Trophoblast cell (in vitro differentiated cells and primary cell): ENCODE data around the gene DUXB. TPM values are rescaled to one million over a fixed set of nuclear protein-coding genes. Genes with fewer than 3 reads are reported as not detected.

Source experiments
- DNase-seq, 2 donors: peaks; one replicate each; pipeline ENCODE4 v3.0.0-alpha.2; 2016
- H2AFZ ChIP-seq: 2 replicates; pipeline ENCODE4 v1.6.1; 2013; ENCODE audit warnings: low read length, moderate library complexity, mild to moderate bottlenecking; ENCODE audit not compliant: insufficient read depth, poor library complexity
- H2AK5ac ChIP-seq: 2 replicates; pipeline ENCODE4 v1.6.1; 2013; ENCODE audit warnings: mild to moderate bottlenecking, low read length
- H2BK120ac ChIP-seq: 2 replicates; pipeline ENCODE4 v1.6.1; 2013; ENCODE audit warnings: low read length, mild to moderate bottlenecking, moderate library complexity; ENCODE audit not compliant: insufficient read depth, poor library complexity
- H2BK12ac ChIP-seq: 2 replicates; pipeline ENCODE4 v1.6.1; 2013; ENCODE audit warnings: mild to moderate bottlenecking, low read length, moderate library complexity
- H2BK5ac ChIP-seq: 2 replicates; pipeline ENCODE4 v1.6.1; 2013; ENCODE audit warnings: low read length, low read depth, moderate library complexity, mild to moderate bottlenecking; ENCODE audit not compliant: poor library complexity
- H3K14ac ChIP-seq: 2 replicates; pipeline ENCODE4 v1.6.1; 2013; ENCODE audit warnings: mild to moderate bottlenecking, low read length
- H3K18ac ChIP-seq: 2 replicates; pipeline ENCODE4 v1.6.1; 2013; ENCODE audit warnings: mild to moderate bottlenecking, low read length
- H3K23ac ChIP-seq: 2 replicates; pipeline ENCODE4 v1.6.1; 2013; ENCODE audit warnings: low read length
- H3K27ac ChIP-seq: 2 replicates; pipeline ENCODE4 v1.5.1; 2013; ENCODE audit warnings: low read depth, mild to moderate bottlenecking, inconsistent platforms, low read length, moderate library complexity
- H3K27me3 ChIP-seq: 2 replicates; pipeline ENCODE4 v1.6.1; 2013; ENCODE audit warnings: inconsistent platforms, mild to moderate bottlenecking, low read length, moderate library complexity; ENCODE audit not compliant: insufficient read depth
- H3K36me3 ChIP-seq, 2 experiments: 1 replicate in 1 of 2; 2 replicates in 1 of 2; pipeline ENCODE4 v1.6.1; 2013; ENCODE audit warnings: low read length in 2 of 2, mild to moderate bottlenecking in 2 of 2, moderate library complexity in 1 of 2; ENCODE audit not compliant: insufficient read depth in 2 of 2, control insufficient read depth in 1 of 2
- H3K4ac ChIP-seq: 2 replicates; pipeline ENCODE4 v1.6.1; 2013; ENCODE audit warnings: low read depth, mild to moderate bottlenecking, low read length, moderate library complexity
- H3K4me1 ChIP-seq, 2 experiments: 1 replicate in 1 of 2; 2 replicates in 1 of 2; pipeline ENCODE4 v1.6.1; 2013; ENCODE audit warnings: low read length in 2 of 2, mild to moderate bottlenecking in 2 of 2, moderate library complexity in 1 of 2; ENCODE audit not compliant: insufficient read depth in 2 of 2, control insufficient read depth in 1 of 2
- H3K4me2 ChIP-seq: 2 replicates; pipeline ENCODE4 v1.6.1; 2013; ENCODE audit warnings: inconsistent platforms, mild to moderate bottlenecking, low read length, moderate library complexity
- H3K4me3 ChIP-seq: 2 replicates; pipeline ENCODE4 v1.5.1; 2013; ENCODE audit warnings: mild to moderate bottlenecking, low read depth, low read length, inconsistent platforms
- H3K79me1 ChIP-seq: one replicate; pipeline ENCODE4 v1.6.1; 2013; ENCODE audit warnings: low read length
- H3K79me2 ChIP-seq: 2 replicates; pipeline ENCODE4 v1.6.1; 2013; ENCODE audit warnings: low read length, mild to moderate bottlenecking; ENCODE audit not compliant: control insufficient read depth, insufficient read depth, poor library complexity
- H3K9ac ChIP-seq: 2 replicates; pipeline ENCODE4 v1.6.1; 2013; ENCODE audit warnings: mild to moderate bottlenecking, low read length
- H3K9me3 ChIP-seq: 2 replicates; pipeline ENCODE4 v1.6.1; 2013; ENCODE audit warnings: low read depth, mild to moderate bottlenecking, control low read depth, inconsistent platforms, low read length; ENCODE audit not compliant: insufficient read depth
- H4K12ac ChIP-seq: 2 replicates; pipeline ENCODE4 v1.6.1; 2013; ENCODE audit warnings: low read depth, mild to moderate bottlenecking, low read length, moderate library complexity
- H4K8ac ChIP-seq: 2 replicates; pipeline ENCODE4 v1.6.1; 2013; ENCODE audit warnings: low read depth, mild to moderate bottlenecking, low read length, moderate library complexity
- H4K91ac ChIP-seq: one replicate; pipeline ENCODE4 v1.6.1; 2013; ENCODE audit warnings: low read depth, mild to moderate bottlenecking, low read length, moderate library complexity
- WGBS: extraction: QIAGEN DNeasy Blood & Tissue Kit; methylation state at CpG from one replicate; pipeline ENCODE4 v1.1.7; 2013; ENCODE audit warnings: missing lambda C conversion rate; ENCODE audit not compliant: insufficient read length, insufficient coverage; ENCODE audit errors: extremely low coverage; 5-methylcytosine and 5-hydroxymethylcytosine counted together
- polyA plus RNA-seq: library from polyadenylated mRNA; stranded (reverse); fragments of 200-250 nt; gene quantifications from 2 replicates; pipeline ENCODE4 v1.2.3, GENCODE V29; 2013

DUXB gene
- polyA plus RNA-seq, result not detected in 2 replicates

- Histone ChIP-seq H3K9me3 (peaks cover 4% of the 10 kb centered on the region), H2BK12ac (no peak within 1 kb of the TSS)
- no CpG with 5 or more reads among the region's 5 CpGs for WGBS
These were observed at the start of gene DUXB for GRCh38 chr16:75701361-75701760. Gene DUXB, minus strand, starts transcription at chr16:75701461. Its CDS starts 43 bp downstream, at chr16:75701418.

GRCh38 chr16:75750528-75750927, 49.3 kb upstream of the DUXB start:
- Histone ChIP-seq H3K14ac (no peak overlapping the region), H3K27ac (no peak overlapping the region), H3K23ac (no peak overlapping the region), H3K9me3 (peaks cover 2% of the 10 kb centered on the region), H3K27me3 (no peaks in the 10 kb centered on the region), H2BK12ac (no peak overlapping the region), H3K4me3 (no peak overlapping the region), H3K18ac (no peak overlapping the region), H3K4me1 (no peaks in the 10 kb centered on the region), H3K36me3 (no peaks in the 10 kb centered on the region), H4K91ac (no peak overlapping the region), H2AFZ (no peak overlapping the region), H4K12ac (no peak overlapping the region), H3K4ac (no peak overlapping the region), H2BK5ac (no peak overlapping the region), H2BK120ac (no peak overlapping the region), H3K79me1 (no peaks in the 10 kb centered on the region), H3K79me2 (no peaks in the 10 kb centered on the region), H4K8ac (no peak overlapping the region), H2AK5ac (no peak overlapping the region), H3K4me2 (no peak overlapping the region), H3K9ac (no peak overlapping the region)
- no peak for DNase-seq
- no CpG with 5 or more reads among the region's 3 CpGs for WGBS

More at GRCh38 chr16:75701361-75701760, at the start of gene DUXB:
- no peaks in the 10 kb centered on the region for H3K27me3 ChIP-seq
- DNase-seq, result no peak
- no peak within 1 kb of the TSS for H3K4ac ChIP-seq
- H4K8ac ChIP-seq, result no peak within 1 kb of the TSS
- no peak within 1 kb of the TSS for H2BK120ac ChIP-seq
- no peak within 1 kb of the TSS for H4K91ac ChIP-seq
- no peaks in the 10 kb centered on the region for H3K79me1 ChIP-seq
- no peak within 1 kb of the TSS for H3K27ac ChIP-seq
- H3K9ac ChIP-seq, result no peak within 1 kb of the TSS
- H2AK5ac ChIP-seq, result no peak within 1 kb of the TSS
- no peak within 1 kb of the TSS for H3K14ac ChIP-seq
- H3K4me2 ChIP-seq, result no peak within 1 kb of the TSS
- H3K18ac ChIP-seq, result no peak within 1 kb of the TSS
- H3K4me1 ChIP-seq, result no peaks in the 10 kb centered on the region
- H3K23ac ChIP-seq, result no peak within 1 kb of the TSS
- no peak within 1 kb of the TSS for H3K4me3 ChIP-seq
- H4K12ac ChIP-seq, result no peak within 1 kb of the TSS
- H3K79me2 ChIP-seq, result no peaks in the 10 kb centered on the region
- H2BK5ac ChIP-seq, result no peak within 1 kb of the TSS
- H2AFZ ChIP-seq, result no peak within 1 kb of the TSS
- H3K36me3 ChIP-seq, result no peaks in the 10 kb centered on the region

- Histone ChIP-seq H3K14ac (no peak overlapping the region), H4K91ac (no peak overlapping the region), H3K9me3 (peaks cover 4% of the 10 kb centered on the region), H3K79me2 (no peaks in the 10 kb centered on the region), H2BK12ac (no peak overlapping the region), H3K18ac (no peak overlapping the region), H3K4ac (no peak overlapping the region), H3K4me3 (no peak overlapping the region), H3K9ac (no peak overlapping the region), H2BK120ac (no peak overlapping the region), H3K36me3 (no peaks in the 10 kb centered on the region), H3K27me3 (no peaks in the 10 kb centered on the region), H4K12ac (no peak overlapping the region), H3K4me2 (no peak overlapping the region), H3K4me1 (no peaks in the 10 kb centered on the region), H3K27ac (no peak overlapping the region), H2AK5ac (no peak overlapping the region), H2AFZ (no peak overlapping the region), H2BK5ac (no peak overlapping the region), H4K8ac (no peak overlapping the region), H3K23ac (no peak overlapping the region), H3K79me1 (no peaks in the 10 kb centered on the region)
- DNase-seq, result no peak
- no CpG with 5 or more reads among the region's 3 CpGs for whole genome bisulfite sequencing
These were observed 45.1 kb upstream of the DUXB start for GRCh38 chr16:75746359-75746758.

- H2BK5ac ChIP-seq, result no peak overlapping the region
- no CpG with 5 or more reads among the region's 1 CpG for WGBS
- no peak overlapping the region for H3K4ac ChIP-seq
- H3K23ac ChIP-seq, result no peak overlapping the region
- H4K8ac ChIP-seq, result no peak overlapping the region
- no peak overlapping the region for H3K4me2 ChIP-seq
- H3K27me3 ChIP-seq, result no peaks in the 10 kb centered on the region
- H3K79me1 ChIP-seq, result no peaks in the 10 kb centered on the region
- no peak overlapping the region for H2AK5ac ChIP-seq
- no peak overlapping the region for H3K4me3 ChIP-seq
- no peak overlapping the region for H2BK12ac ChIP-seq
- H3K14ac ChIP-seq, result no peak overlapping the region
- no peaks in the 10 kb centered on the region for H3K36me3 ChIP-seq
- no peak for DNase-seq
- H3K4me1 ChIP-seq, result no peaks in the 10 kb centered on the region
- H4K91ac ChIP-seq, result no peak overlapping the region
- H3K9me3 ChIP-seq, result peaks cover 4% of the 10 kb centered on the region
- no peak overlapping the region for H2BK120ac ChIP-seq
- no peaks in the 10 kb centered on the region for H3K79me2 ChIP-seq
- H3K9ac ChIP-seq, result no peak overlapping the region
- no peak overlapping the region for H4K12ac ChIP-seq
- no peak overlapping the region for H2AFZ ChIP-seq
- H3K27ac ChIP-seq, result no peak overlapping the region
- H3K18ac ChIP-seq, result no peak overlapping the region
These were observed 44.6 kb upstream of the DUXB start for GRCh38 chr16:75745823-75746222.
